Liver (tissue), 9 donors: ENCODE results near the gene TBL1X. TPM values are rescaled to one million over a fixed set of nuclear protein-coding genes. Genes with fewer than 3 reads are reported as not detected.

Experiments
- DNase-seq: peaks from one replicate; pipeline ENCODE4 v3.0.0-alpha.2; 2017; ENCODE audit warnings: low spot score
- H3K27ac ChIP-seq, 2 donors: one replicate each; pipeline ENCODE4 v1.7.0; 2013; ENCODE audit warnings: inconsistent platforms in 2 of 2, low read length in 2 of 2, control low read depth in 1 of 2, low read depth in 1 of 2, mild to moderate bottlenecking in 1 of 2
- H3K27me3 ChIP-seq, 4 donors: one replicate each; pipeline versions ENCODE4 v1.6.1 to v1.7.0; 2013; ENCODE audit warnings: low read length in 3 of 4, inconsistent platforms in 1 of 4, mild to moderate bottlenecking in 1 of 4, moderate library complexity in 1 of 4; ENCODE audit not compliant: control insufficient read depth in 4 of 4, insufficient read depth in 4 of 4
- H3K36me3 ChIP-seq, 4 donors: one replicate each; pipeline versions ENCODE4 v1.6.1 to v1.7.0; 2013; ENCODE audit warnings: low read length in 3 of 4, mild to moderate bottlenecking in 3 of 4, low read depth in 1 of 4, moderate library complexity in 1 of 4; ENCODE audit not compliant: control insufficient read depth in 4 of 4, insufficient read depth in 3 of 4
- H3K4me1 ChIP-seq, 4 donors: one replicate each; pipeline versions ENCODE4 v1.6.1 to v1.7.0; 2013; ENCODE audit warnings: low read length in 3 of 4, mild to moderate bottlenecking in 3 of 4, moderate library complexity in 1 of 4; ENCODE audit not compliant: control insufficient read depth in 4 of 4, insufficient read depth in 4 of 4
- H3K4me3 ChIP-seq, 3 donors: one replicate each; pipeline versions ENCODE4 v1.6.1 to v1.7.0; 2013; ENCODE audit warnings: low read length in 3 of 3, control low read depth in 1 of 3, low read depth in 1 of 3, mild to moderate bottlenecking in 1 of 3
- H3K9ac ChIP-seq, 2 donors: one replicate each; pipeline ENCODE4 v1.7.0; 2013; ENCODE audit warnings: low read length in 2 of 2, mild to moderate bottlenecking in 2 of 2, moderate library complexity in 2 of 2, control low read depth in 1 of 2, low read depth in 1 of 2
- H3K9me3 ChIP-seq, 4 donors: one replicate each; pipeline versions ENCODE4 v1.6.1 to v1.7.0; 2013; ENCODE audit warnings: low read length in 3 of 4; ENCODE audit not compliant: control insufficient read depth in 4 of 4
- EGR1 ChIP-seq, 2 donors: IDR thresholded peaks; 2 replicates each; pipeline ENCODE4 v1.6.1; 2016 to 2018; ENCODE audit warnings: antibody characterized with exemption in 2 of 2, low read depth in 2 of 2
- FOXA1 ChIP-seq: IDR thresholded peaks from 2 replicates; pipeline ENCODE4 v1.6.1; 2016; ENCODE audit warnings: antibody characterized with exemption
- FOXA2 ChIP-seq: IDR thresholded peaks from 2 replicates; pipeline ENCODE4 v1.6.1; 2016; ENCODE audit warnings: antibody characterized with exemption
- HNF4A ChIP-seq, 2 donors: conservative IDR thresholded peaks; 2 replicates each; pipeline ENCODE4 v1.6.1; 2016; ENCODE audit warnings: antibody characterized with exemption in 2 of 2, mild to moderate bottlenecking in 2 of 2
- HNF4G ChIP-seq: IDR thresholded peaks from 2 replicates; pipeline ENCODE4 v1.6.1; 2016; ENCODE audit warnings: antibody characterized with exemption
- JUND ChIP-seq, 2 donors: IDR thresholded peaks; 2 replicates each; pipeline ENCODE4 v1.6.1; 2016; ENCODE audit warnings: antibody characterized with exemption in 2 of 2
- NR2F2 ChIP-seq: IDR thresholded peaks from 2 replicates; pipeline ENCODE4 v1.6.1; 2016; ENCODE audit warnings: antibody characterized with exemption
- RAD21 ChIP-seq, 2 donors: IDR thresholded peaks; 2 replicates each; pipeline ENCODE4 v1.6.1; 2016; ENCODE audit warnings: antibody characterized with exemption in 2 of 2, mild to moderate bottlenecking in 2 of 2
- RXRA ChIP-seq, 2 donors: IDR thresholded peaks; 2 replicates each; pipeline ENCODE4 v1.6.1; 2017 to 2018; ENCODE audit warnings: antibody characterized with exemption in 2 of 2, mild to moderate bottlenecking in 1 of 2
- SP1 ChIP-seq: IDR thresholded peaks from 2 replicates; pipeline ENCODE4 v1.6.1; 2018; ENCODE audit warnings: antibody characterized with exemption, mild to moderate bottlenecking
- TAF1 ChIP-seq: conservative IDR thresholded peaks from 2 replicates; pipeline ENCODE4 v1.6.1; 2016; ENCODE audit warnings: antibody characterized with exemption, mild to moderate bottlenecking
- YY1 ChIP-seq: IDR thresholded peaks from 2 replicates; pipeline ENCODE4 v1.6.1; 2016; ENCODE audit warnings: antibody characterized with exemption, mild to moderate bottlenecking
- ZBTB33 ChIP-seq: IDR thresholded peaks from 2 replicates; pipeline ENCODE4 v1.6.1; 2016; ENCODE audit warnings: antibody characterized with exemption
- WGBS: extraction: QIAGEN DNeasy Blood & Tissue Kit; methylation state at CpG from one replicate; pipeline ENCODE4 v1.1.7; 2013; 5-methylcytosine and 5-hydroxymethylcytosine counted together
- polyA plus RNA-seq, 2 donors: library from polyadenylated mRNA; stranded (reverse) in 1 of 2; unstranded in 1 of 2; fragments of 200-250 nt in 1 of 2; fragments of >200 nt in 1 of 2; fragmentation: Nextera tagmentation in 1 of 2; extraction: Ambion mirVana in 1 of 2; gene quantifications; one replicate each; pipeline versions ENCODE4 v1.2.1 to v1.2.3, GENCODE V29; 2013 to 2015
- total RNA-seq, 2 donors: library from RNA; depleted of rRNA; stranded (reverse); fragments of >200 nt; gene quantifications; one replicate each; pipeline ENCODE4 v1.2.3, GENCODE V29; 2014
- TF ChIP-seq, protein P1 (sequence below): fragments of 150-350 bp; IDR thresholded peaks from 2 replicates; pipeline ENCODE4 v1.5.1; 2017; ENCODE audit warnings: improper control_type of control experiment, low read depth, low read length; ENCODE audit not compliant: missing input control
- donor health status: healthy.
- donor health status: healthy.
- donor health status: healthy.
- donor health status: healthy.
- donor health status: healthy.

Gene TBL1X
- total and polyA plus RNA-seq, 4 donors = 11.2 to 15.1 (median 11.8) TPM

- DNase-seq = no peak
- no peaks in the 10 kb centered on the region for H3K36me3 ChIP-seq
- H3K9ac ChIP-seq = no peak overlapping the region
- H3K9me3 ChIP-seq = no peaks in the 10 kb centered on the region
- WGBS = 17% methylated on average over 5 of the region's 5 CpGs
- peaks cover 12 to 51% (median 45%) of the 10 kb centered on the region in 4 donors for H3K4me1 ChIP-seq
- TF ChIP-seq HNF4A (conservative IDR thresholded peaks at IDR 0.05) = peak in 1 of 2 donors; percentile 4
- peak; percentile 30 to 50 for TF ChIP-seq RXRA (IDR thresholded peaks at IDR 0.05)
- TF ChIP-seq FOXA1 = no peak
- TF ChIP-seq FOXA2 = peak; percentile 5
- TF ChIP-seq EGR1 (IDR thresholded peaks at IDR 0.05; ENCODE audit: low read depth in 2 of 2) = no peak
- peak overlapping the region in 1 of 3 donors; percentile 5 for H3K4me3 ChIP-seq
- H3K27ac ChIP-seq = peak overlapping the region; percentile 7 to 78
- H3K27me3 ChIP-seq = no peaks in the 10 kb centered on the region
These were observed 146.0 kb downstream of the TBL1X start for GRCh38 chrX:9610771-9611392.

- no peaks in the 10 kb centered on the region for H3K36me3 ChIP-seq
- peak overlapping the region; percentile 42 to 78 for H3K27ac ChIP-seq
- TF ChIP-seq RAD21 (IDR thresholded peaks at IDR 0.05) (no peak), HNF4G (peak; percentile 12), YY1 (peak; percentile 25), JUND (IDR thresholded peaks at IDR 0.05) (no peak), FOXA2 (peak; percentile 3), ZBTB33 (no peak), HNF4A (conservative IDR thresholded peaks at IDR 0.05) (peak; percentile 30 to 40), RXRA (IDR thresholded peaks at IDR 0.05) (peak in 1 of 2 donors; percentile 17), NR2F2 (no peak), SP1 (peak; percentile 34)
- TF ChIP-seq, protein P1, sequence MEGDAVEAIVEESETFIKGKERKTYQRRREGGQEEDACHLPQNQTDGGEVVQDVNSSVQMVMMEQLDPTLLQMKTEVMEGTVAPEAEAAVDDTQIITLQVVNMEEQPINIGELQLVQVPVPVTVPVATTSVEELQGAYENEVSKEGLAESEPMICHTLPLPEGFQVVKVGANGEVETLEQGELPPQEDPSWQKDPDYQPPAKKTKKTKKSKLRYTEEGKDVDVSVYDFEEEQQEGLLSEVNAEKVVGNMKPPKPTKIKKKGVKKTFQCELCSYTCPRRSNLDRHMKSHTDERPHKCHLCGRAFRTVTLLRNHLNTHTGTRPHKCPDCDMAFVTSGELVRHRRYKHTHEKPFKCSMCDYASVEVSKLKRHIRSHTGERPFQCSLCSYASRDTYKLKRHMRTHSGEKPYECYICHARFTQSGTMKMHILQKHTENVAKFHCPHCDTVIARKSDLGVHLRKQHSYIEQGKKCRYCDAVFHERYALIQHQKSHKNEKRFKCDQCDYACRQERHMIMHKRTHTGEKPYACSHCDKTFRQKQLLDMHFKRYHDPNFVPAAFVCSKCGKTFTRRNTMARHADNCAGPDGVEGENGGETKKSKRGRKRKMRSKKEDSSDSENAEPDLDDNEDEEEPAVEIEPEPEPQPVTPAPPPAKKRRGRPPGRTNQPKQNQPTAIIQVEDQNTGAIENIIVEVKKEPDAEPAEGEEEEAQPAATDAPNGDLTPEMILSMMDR = no peak
- peak overlapping the region in 1 of 3 donors; percentile 5 for H3K4me3 ChIP-seq
- no peaks in the 10 kb centered on the region for H3K9me3 ChIP-seq
- H3K9ac ChIP-seq = peak overlapping the region in 1 of 2 donors; percentile 36
- peaks cover 9 to 44% (median 38%) of the 10 kb centered on the region in 4 donors for H3K4me1 ChIP-seq
- no peaks in the 10 kb centered on the region for H3K27me3 ChIP-seq
- no peak for DNase-seq
- 42% methylated on average over 16 of the region's 16 CpGs for WGBS
These were observed 146.7 kb downstream of the TBL1X start for GRCh38 chrX:9611436-9612145.

GRCh38 chrX:9612146-9612505, 147.3 kb downstream of the TBL1X start:
- Histone ChIP-seq H3K27me3 (no peaks in the 10 kb centered on the region), H3K9me3 (no peaks in the 10 kb centered on the region), H3K27ac (peak overlapping the region; percentile 42 to 78), H3K36me3 (no peaks in the 10 kb centered on the region), H3K4me1 (peaks cover 9 to 39% (median 32%) of the 10 kb centered on the region in 4 donors), H3K9ac (peak overlapping the region in 1 of 2 donors; percentile 36), H3K4me3 (no peak overlapping the region)
- no peak for TF ChIP-seq TAF1
- peak; percentile 1 for TF ChIP-seq HNF4G
- no peak for DNase-seq
- WGBS = 38% methylated on average over 4 of the region's 4 CpGs
